ENCODE results near the gene SPECC1.
"Not testable (repeated sequence)": the region's sequence is repeated elsewhere in the genome, so short reads cannot be mapped to it uniquely, and the experiment has no call there.

The SPECC1 gene

GRCh38 chr17:20094777-20095176 lies 85.6 kb downstream of the SPECC1 start:
- Mint-ChIP-seq H3K4me1 (peaks cover 8% of the 10 kb centered on the region), H3K27ac (no peak overlapping the region), H3K9me3 (no peaks in the 10 kb centered on the region), H3K4me3 (no peak overlapping the region), H3K27me3 (no peaks in the 10 kb centered on the region)
- DNase-seq (no peak), ATAC-seq (no peak)

DNA sequence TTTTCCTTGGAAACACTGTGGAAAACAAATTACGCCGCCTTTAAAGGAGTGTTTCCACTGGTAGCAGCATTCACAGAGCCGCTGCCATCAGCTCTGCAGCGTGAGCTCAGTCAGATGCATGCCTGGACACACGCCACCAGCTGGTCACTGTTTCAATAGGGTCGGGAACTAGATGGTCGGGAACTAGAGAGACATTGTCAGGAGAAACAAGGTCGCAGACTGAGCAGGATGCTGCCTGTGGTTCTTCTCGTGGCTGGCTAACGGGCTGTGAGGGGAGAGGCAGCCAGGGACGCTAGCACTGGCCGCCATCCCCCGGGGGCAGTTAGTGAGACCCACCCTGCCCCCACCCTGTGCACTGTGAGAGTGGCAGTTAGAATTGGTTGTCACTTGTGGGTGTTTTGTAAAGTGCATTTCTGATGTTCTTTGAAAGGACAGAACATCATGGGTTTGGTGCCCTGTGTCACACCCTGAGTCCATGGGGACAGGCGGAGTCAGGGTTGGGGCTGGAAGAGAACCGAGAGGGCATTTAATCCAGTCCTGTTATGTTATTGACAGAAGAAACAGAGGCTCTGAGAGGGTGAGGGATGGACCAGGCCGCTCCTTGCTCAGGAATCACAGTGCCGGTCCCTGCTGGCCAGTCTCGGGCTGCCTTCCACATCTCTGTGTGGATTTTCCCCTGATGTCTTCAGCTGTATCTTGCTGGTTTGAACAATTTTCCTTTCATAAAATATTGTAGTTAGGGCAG lies 86.3 kb downstream of the SPECC1 start:
- H3K9me3 Mint-ChIP-seq = no peaks in the 10 kb centered on the region
- H3K4me3 Mint-ChIP-seq = no peak overlapping the region
- peak overlapping the region in 1 of 2 donors; percentile 42 for H3K27ac Mint-ChIP-seq
- ATAC-seq = no peak
- H3K4me1 Mint-ChIP-seq = peaks cover under 1% of the 10 kb centered on the region
- no peaks in the 10 kb centered on the region for H3K27me3 Mint-ChIP-seq
- no peak for DNase-seq

DNA sequence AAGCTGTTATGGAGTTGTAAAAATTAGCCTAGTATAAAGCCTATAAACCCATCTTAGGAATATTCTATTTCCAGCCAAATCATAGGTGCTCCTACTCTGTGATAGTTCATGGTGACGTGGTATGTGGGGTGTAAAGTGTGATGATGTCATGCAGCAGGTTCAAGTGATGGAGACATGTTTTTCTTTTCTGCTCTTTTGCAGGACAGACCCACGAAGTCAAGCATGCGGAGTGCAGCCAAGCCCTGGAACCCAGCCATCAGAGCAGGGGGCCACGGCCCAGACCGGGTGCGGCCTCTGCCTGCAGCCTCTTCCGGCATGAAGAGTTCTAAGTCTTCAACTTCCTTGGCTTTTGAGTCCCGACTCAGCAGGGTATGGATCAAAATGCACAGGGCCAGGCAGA lies 87.3 kb downstream of the SPECC1 start:
- H3K4me3 Mint-ChIP-seq = no peak overlapping the region
- H3K9me3 Mint-ChIP-seq = no peaks in the 10 kb centered on the region
- no peaks in the 10 kb centered on the region for H3K4me1 Mint-ChIP-seq
- H3K27me3 Mint-ChIP-seq = no peaks in the 10 kb centered on the region
- ATAC-seq (no peak), DNase-seq (no peak)
- H3K27ac Mint-ChIP-seq = no peak overlapping the region

GRCh38 chr17:20097330-20097729 lies 88.2 kb downstream of the SPECC1 start:
- DNase-seq (no peak), ATAC-seq (no peak)
- no peak overlapping the region for H3K4me3 Mint-ChIP-seq
- H3K9me3 Mint-ChIP-seq = no peaks in the 10 kb centered on the region
- H3K27ac Mint-ChIP-seq = no peak overlapping the region
- H3K27me3 Mint-ChIP-seq = no peaks in the 10 kb centered on the region
- H3K4me1 Mint-ChIP-seq = no peaks in the 10 kb centered on the region

- DNase-seq (no peak), ATAC-seq (no peak)
- Mint-ChIP-seq H3K27me3 (no peaks in the 10 kb centered on the region), H3K27ac (peak overlapping the region in 1 of 2 donors; percentile 35), H3K4me1 (no peaks in the 10 kb centered on the region), H3K9me3 (no peaks in the 10 kb centered on the region), H3K4me3 (no peak overlapping the region)
Measured at GRCh38 chr17:20098314-20098713, 89.2 kb downstream of the SPECC1 start.

- not testable (repeated sequence) for H3K27me3 Mint-ChIP-seq, DNase-seq, H3K4me3 Mint-ChIP-seq, H3K4me1 Mint-ChIP-seq, H3K9me3 Mint-ChIP-seq, ATAC-seq, H3K27ac Mint-ChIP-seq
Measured at GRCh38 chr17:20100806-20101205, 91.6 kb downstream of the SPECC1 start.

GRCh38 chr17:20103454-20104446 lies 94.6 kb downstream of the SPECC1 start:
- no peak for ATAC-seq
- no peak overlapping the region for H3K4me3 Mint-ChIP-seq
- no peaks in the 10 kb centered on the region for H3K27me3 Mint-ChIP-seq
- H3K4me1 Mint-ChIP-seq = no peaks in the 10 kb centered on the region
- no peak for DNase-seq
- no peaks in the 10 kb centered on the region for H3K9me3 Mint-ChIP-seq
- no peak overlapping the region for H3K27ac Mint-ChIP-seq

DNA sequence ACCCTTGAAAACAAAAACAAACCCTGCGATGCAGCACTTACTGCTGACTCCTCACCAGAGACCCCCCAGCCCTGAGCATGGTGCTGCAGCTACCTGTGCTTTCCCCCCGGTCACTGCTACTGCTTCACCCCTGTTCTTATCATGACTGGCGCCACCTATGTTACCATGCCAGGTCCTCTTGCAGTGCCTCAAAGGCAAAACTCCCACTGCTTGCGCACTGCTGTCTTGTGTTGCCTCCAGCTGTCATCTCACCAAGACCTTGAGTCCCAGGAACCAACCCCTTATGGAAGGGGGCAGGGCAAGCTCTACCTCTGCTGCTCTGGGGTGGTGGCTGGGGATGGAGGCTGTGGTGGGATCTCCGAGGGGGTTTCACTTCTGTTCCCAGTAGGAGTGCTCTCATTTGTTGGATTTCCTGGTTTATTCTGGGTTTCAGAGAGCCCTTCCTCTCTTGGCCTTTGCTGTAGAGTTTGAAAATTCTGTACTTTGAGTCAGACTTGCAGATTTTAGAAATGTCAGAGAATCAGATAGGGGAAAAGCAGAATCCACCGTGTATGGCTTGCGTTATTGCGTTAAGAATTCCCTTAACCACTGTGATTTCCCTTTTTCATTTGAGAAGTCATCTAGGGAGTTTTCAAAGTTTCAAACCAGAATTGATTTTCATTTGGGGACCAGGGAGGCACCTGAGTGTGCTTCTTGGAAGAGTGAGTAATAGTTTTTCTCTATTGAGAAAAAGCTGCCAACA lies 96.6 kb downstream of the SPECC1 start:
- Mint-ChIP-seq H3K4me1 (no peaks in the 10 kb centered on the region), H3K27me3 (no peaks in the 10 kb centered on the region), H3K27ac (no peak overlapping the region), H3K4me3 (no peak overlapping the region), H3K9me3 (no peaks in the 10 kb centered on the region)
- no peak for ATAC-seq
- DNase-seq = no peak

DNA sequence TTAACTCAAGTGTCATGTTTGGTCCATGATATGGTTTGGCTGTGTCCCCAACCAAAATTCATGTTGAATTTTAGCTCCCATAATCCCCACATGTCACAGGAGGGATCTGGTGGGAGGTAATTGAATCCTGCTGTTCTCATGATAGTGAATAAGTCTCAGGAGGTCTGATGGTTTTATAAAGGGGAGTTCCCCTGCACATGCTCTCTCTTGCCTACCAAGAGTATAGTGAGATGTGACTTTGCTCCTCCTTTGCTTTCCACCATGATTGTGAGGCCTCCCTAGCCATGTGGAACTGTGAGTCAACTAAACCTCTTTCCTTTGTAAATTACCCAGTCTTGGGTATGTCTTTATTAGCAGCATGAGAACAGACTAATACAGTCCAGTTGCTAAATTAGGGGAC lies 97.3 kb downstream of the SPECC1 start:
- H3K4me3 Mint-ChIP-seq, H3K9me3 Mint-ChIP-seq, H3K27me3 Mint-ChIP-seq, ATAC-seq, H3K4me1 Mint-ChIP-seq, DNase-seq: not testable (repeated sequence)
- peak overlapping the region in 1 of 2 donors; percentile 59 for H3K27ac Mint-ChIP-seq

DNA sequence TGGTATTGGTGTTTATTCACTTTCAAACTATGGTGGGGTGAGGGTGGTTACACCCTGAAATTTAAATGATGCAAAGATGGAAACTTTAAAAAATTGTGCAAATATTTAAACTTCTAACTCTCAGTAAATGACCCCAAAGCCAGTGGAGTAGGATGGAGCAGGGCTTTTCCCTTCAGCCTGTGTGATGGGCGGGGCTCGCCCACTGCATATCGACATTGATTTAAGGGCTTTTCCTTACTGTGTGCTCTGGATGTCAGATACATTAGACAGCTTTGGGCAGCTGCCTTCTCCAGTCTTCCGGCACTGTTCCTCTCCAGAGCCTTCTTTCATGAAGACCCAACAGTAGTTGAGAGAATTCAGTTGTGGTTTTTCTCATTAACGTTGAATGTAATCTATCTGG lies 99.9 kb downstream of the SPECC1 start:
- ATAC-seq = no peak
- H3K27ac Mint-ChIP-seq = no peak overlapping the region
- H3K27me3 Mint-ChIP-seq = peaks cover 8% of the 10 kb centered on the region
- no peaks in the 10 kb centered on the region for H3K9me3 Mint-ChIP-seq
- no peaks in the 10 kb centered on the region for H3K4me1 Mint-ChIP-seq
- no peak overlapping the region for H3K4me3 Mint-ChIP-seq
- DNase-seq = no peak

DNA sequence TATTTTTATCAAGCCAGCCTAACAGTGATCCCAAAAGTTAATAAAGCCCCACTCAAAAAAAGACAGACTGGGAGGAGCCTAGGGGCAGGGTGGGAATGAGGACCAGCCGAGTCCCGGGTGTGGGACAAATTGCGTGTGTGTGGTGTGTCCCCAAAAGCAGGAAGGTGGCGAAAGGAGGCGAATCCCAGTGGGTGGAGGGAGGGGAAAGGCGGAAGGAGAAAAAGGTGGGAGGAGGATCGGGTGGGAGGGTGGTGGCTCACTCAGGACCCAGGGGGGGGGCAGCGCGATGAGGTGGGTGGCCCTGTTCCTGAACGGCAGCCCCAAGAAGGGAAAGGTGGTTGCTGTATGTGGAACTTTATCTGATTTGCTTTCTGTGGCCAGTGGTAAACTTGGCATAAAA lies 102.4 kb downstream of the SPECC1 start:
- no peak for DNase-seq
- Mint-ChIP-seq H3K9me3 (no peaks in the 10 kb centered on the region), H3K27me3 (peaks cover 8% of the 10 kb centered on the region), H3K4me3 (no peak overlapping the region), H3K27ac (no peak overlapping the region), H3K4me1 (no peaks in the 10 kb centered on the region)
- no peak for ATAC-seq

DNA sequence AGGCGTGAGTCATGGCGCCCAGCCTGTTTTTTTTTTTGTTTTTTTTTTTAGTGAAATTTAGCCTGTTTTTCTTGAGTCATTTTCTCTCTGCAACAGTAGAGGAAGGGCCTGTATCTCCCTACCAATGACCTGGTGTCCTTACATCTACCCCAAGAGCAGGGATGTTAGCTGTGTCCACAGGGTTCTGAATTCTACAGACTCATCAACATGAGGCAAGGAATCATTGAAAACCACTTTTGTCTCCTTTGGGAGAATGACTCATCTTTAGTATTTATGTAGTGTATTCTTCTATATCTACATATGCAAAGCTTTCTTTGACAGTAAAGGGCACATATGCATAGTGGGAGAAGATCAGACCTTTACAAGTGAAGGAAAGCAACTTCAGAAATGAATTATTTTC lies 105.3 kb downstream of the SPECC1 start:
- Mint-ChIP-seq H3K9me3 (no peaks in the 10 kb centered on the region), H3K4me1 (no peaks in the 10 kb centered on the region), H3K4me3 (no peak overlapping the region), H3K27me3 (peaks cover 8% of the 10 kb centered on the region), H3K27ac (no peak overlapping the region)
- DNase-seq = no peak
- ATAC-seq = no peak

DNA sequence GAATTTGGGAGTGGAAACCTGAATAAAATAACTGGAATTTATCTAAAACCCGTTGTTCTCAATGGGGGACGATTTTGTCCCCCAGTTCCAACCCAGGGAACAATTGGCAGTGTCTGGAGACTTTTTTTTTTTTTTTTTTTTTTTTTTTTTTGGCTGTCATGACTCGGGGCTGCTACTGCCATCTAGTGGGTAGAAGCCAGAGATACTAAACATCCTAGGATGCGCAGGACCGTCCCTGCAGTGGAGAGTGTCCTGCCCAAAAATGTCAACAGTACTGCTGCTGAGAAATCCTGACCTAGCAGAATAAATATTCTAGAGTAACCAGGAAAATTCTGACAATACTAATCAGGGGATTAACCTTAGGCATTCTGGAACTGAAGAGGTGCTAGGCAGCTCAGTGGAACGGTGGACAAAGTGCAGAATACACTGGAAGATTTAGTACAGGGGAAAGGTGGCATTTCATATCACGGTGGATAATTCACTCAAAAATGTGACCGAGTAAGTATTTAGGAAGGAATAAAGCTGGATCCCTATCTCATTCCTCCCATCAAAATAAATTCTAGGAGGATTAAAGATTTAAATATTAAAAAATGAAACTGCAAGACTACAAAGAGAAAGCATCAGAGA lies 107.6 kb downstream of the SPECC1 start:
- peak; percentile 45 to 46 for DNase-seq
- H3K27me3 Mint-ChIP-seq = peaks cover 4% of the 10 kb centered on the region
- H3K4me1 Mint-ChIP-seq = no peaks in the 10 kb centered on the region
- no peak overlapping the region for H3K4me3 Mint-ChIP-seq
- no peaks in the 10 kb centered on the region for H3K9me3 Mint-ChIP-seq
- no peak overlapping the region for H3K27ac Mint-ChIP-seq
- peak; percentile 78 for ATAC-seq

- no peaks in the 10 kb centered on the region for H3K4me1 Mint-ChIP-seq
- no peak overlapping the region for H3K4me3 Mint-ChIP-seq
- H3K27me3 Mint-ChIP-seq = no peaks in the 10 kb centered on the region
- H3K27ac Mint-ChIP-seq = no peak overlapping the region
- ATAC-seq = no peak
- no peaks in the 10 kb centered on the region for H3K9me3 Mint-ChIP-seq
- DNase-seq = no peak
Measured at GRCh38 chr17:20118280-20118679, 109.1 kb downstream of the SPECC1 start.

DNA sequence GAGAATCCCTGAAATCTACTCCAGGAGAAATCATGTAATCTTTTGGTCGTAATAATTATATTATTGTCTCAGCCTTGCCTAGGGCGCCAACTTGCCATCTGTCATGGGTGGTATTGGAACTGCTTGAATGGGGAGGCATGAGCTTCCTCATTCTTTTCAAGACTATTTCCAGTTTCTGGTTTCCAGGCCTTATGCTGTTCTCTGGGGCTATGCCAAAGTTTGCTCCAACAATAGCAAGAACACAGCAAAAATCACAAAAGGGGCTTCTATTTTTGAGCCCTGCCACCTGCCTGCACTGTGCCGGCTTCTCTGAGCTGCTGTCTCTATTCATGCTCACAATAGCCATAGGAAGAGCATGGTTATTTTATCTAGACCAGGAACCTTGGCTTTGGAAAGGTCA lies 111.7 kb downstream of the SPECC1 start:
- no peak for DNase-seq
- no peak for ATAC-seq
- no peaks in the 10 kb centered on the region for H3K9me3 Mint-ChIP-seq
- no peaks in the 10 kb centered on the region for H3K4me1 Mint-ChIP-seq
- H3K27me3 Mint-ChIP-seq = no peaks in the 10 kb centered on the region
- H3K27ac Mint-ChIP-seq = no peak overlapping the region
- H3K4me3 Mint-ChIP-seq = no peak overlapping the region
